ENCODE results near the gene CRB1.

The CRB1 gene

GRCh38 chr1:197356723-197357533 is 88.9 kb downstream of the CRB1 start:
- TF ChIP-seq CTCF (IDR thresholded peaks at IDR 0.05; ENCODE audit: control extremely low read depth, extremely low read depth, low read depth, missing control alignments), result peak; percentile 62
- ChIA-PET CTCF (interaction anchor here (0.7 to 3.4 kb wide), 20 partner anchors 9 to 639 kb away, joined by 3 to 42 read pairs (median 4); no protein-coding TSS in a partner anchor), POLR2A (no interaction called here)
- DNase-seq (ENCODE audit: extremely low spot score), result peak; percentile 26

- DNase-seq (ENCODE audit: extremely low spot score), result no peak
- TF ChIP-seq CTCF (IDR thresholded peaks at IDR 0.05; ENCODE audit: control extremely low read depth, extremely low read depth, low read depth, missing control alignments), result no peak
- CTCF ChIA-PET, result interaction anchor here (0.8 to 3.4 kb wide), 6 partner anchors 10 to 179 kb away, joined by 3 to 42 read pairs (median 3); no protein-coding TSS in a partner anchor
- POLR2A ChIA-PET, result no interaction called here
Observed at GRCh38 chr1:197358959-197359358, 90.9 kb downstream of the CRB1 start.

- no peak for DNase-seq (ENCODE audit: extremely low spot score)
- TF ChIP-seq CTCF (IDR thresholded peaks at IDR 0.05; ENCODE audit: control extremely low read depth, extremely low read depth, low read depth, missing control alignments), result no peak
- CTCF ChIA-PET, result no interaction called here
- POLR2A ChIA-PET, result no interaction called here
Observed at GRCh38 chr1:197360068-197360467, 92.0 kb downstream of the CRB1 start.

GRCh38 chr1:197362871-197363270 is 94.8 kb downstream of the CRB1 start:
- POLR2A ChIA-PET, result no interaction called here
- CTCF ChIA-PET, result no interaction called here
- TF ChIP-seq CTCF (IDR thresholded peaks at IDR 0.05; ENCODE audit: control extremely low read depth, extremely low read depth, low read depth, missing control alignments), result no peak
- DNase-seq (ENCODE audit: extremely low spot score), result no peak

- DNase-seq (ENCODE audit: extremely low spot score), result no peak
- no peak for TF ChIP-seq CTCF (IDR thresholded peaks at IDR 0.05; ENCODE audit: control extremely low read depth, extremely low read depth, low read depth, missing control alignments)
- ChIA-PET POLR2A (no interaction called here), CTCF (no interaction called here)
Observed at GRCh38 chr1:197363855-197364254, 95.8 kb downstream of the CRB1 start.

GRCh38 chr1:197366996-197367395 is 98.9 kb downstream of the CRB1 start:
- POLR2A ChIA-PET, result no interaction called here
- no peak for TF ChIP-seq CTCF (IDR thresholded peaks at IDR 0.05; ENCODE audit: control extremely low read depth, extremely low read depth, low read depth, missing control alignments)
- CTCF ChIA-PET, result no interaction called here
- DNase-seq (ENCODE audit: extremely low spot score), result no peak
